D721Med (cell line): ENCODE results near the gene ADSS1.

Experiments used
- DNase-seq: peaks from one replicate; pipeline ENCODE4 v3.0.0; 2011; ENCODE audit warnings: low spot score; ENCODE audit not compliant: insufficient read length
- FAIRE-seq: peaks from 2 replicates; lab custom pipeline; 2011; peaks lifted over from hg19 to GRCh38; lab: Jason Lieb, UNC
- TF ChIP-seq, protein P1 (sequence below): IDR thresholded peaks from 2 replicates; pipeline ENCODE4 v1.5.1; 2012; ENCODE audit warnings: mild to moderate bottlenecking, control low read depth; ENCODE audit not compliant: insufficient read depth; ENCODE audit errors: missing control alignments

The ADSS1 gene

DNA sequence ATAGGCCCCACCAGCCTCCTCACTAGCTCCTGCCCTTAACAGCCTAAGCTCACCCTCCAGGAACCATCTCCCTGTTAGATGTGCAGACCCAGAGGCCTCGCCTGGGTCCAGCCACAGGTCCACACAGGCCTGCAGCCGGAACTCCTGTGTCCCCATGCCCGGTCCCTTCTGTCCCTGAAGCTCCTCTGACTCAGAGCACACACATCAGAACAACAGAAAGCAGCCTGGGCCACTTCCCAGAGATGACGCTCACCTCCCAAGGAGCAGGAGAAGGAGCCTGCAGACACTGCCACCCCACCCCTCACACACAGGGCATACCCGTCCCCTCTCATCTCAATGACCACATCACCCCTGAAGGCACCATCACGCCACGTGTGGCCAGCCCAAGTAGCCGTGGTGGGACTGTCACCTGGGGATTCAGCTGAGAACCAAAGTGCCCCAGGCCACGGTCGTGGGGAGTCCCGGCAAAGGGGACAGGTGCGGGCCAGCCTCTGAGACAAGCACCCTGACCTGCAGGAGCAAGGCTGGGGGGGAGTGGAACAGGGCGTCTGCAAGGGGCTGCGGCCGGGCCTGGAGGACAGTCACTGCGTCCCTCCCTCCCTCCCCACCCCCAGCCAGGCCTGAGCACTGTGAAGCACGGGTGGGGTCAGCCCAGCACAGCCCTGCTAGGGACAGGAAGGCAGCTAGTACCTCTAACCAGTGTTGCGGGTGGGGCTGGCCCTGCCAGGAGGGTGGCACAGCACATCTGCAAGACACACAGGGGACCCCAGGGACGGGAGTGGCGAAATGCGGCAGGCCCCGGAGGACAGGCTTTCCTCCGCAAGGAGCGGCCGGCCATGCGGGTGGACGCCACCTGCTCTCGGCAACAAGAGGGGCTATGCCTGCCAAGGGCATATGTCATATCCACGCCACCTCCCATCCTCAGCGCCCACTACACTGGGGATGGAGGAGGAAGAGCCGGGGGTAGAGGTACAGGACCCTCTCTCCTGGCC is 66.0 kb downstream of the ADSS1 start:
- FAIRE-seq (no peak), DNase-seq (no peak)
- TF ChIP-seq, protein P1, sequence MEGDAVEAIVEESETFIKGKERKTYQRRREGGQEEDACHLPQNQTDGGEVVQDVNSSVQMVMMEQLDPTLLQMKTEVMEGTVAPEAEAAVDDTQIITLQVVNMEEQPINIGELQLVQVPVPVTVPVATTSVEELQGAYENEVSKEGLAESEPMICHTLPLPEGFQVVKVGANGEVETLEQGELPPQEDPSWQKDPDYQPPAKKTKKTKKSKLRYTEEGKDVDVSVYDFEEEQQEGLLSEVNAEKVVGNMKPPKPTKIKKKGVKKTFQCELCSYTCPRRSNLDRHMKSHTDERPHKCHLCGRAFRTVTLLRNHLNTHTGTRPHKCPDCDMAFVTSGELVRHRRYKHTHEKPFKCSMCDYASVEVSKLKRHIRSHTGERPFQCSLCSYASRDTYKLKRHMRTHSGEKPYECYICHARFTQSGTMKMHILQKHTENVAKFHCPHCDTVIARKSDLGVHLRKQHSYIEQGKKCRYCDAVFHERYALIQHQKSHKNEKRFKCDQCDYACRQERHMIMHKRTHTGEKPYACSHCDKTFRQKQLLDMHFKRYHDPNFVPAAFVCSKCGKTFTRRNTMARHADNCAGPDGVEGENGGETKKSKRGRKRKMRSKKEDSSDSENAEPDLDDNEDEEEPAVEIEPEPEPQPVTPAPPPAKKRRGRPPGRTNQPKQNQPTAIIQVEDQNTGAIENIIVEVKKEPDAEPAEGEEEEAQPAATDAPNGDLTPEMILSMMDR = no peak

DNA sequence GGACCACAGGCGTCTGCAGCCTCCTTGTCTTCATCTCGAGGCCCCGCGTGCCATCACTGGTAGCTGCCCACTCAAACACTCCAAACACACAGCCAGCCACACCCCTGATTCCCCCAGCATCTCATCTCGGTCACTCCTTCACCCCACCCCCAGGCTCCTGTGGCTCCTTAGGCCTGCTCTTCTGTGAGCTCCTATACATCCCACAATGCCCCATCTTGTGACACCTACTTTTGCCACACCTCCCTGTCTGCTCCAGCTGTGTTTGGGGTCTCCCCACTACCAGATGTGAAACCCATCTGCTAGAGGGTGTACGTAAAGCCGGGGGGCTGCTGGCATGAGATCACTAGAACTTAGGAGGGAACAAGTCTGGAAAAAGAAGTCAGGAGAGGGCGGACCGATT is 67.4 kb downstream of the ADSS1 start:
- no peak for FAIRE-seq
- no peak for DNase-seq
- TF ChIP-seq, protein P1 = no peak

DNA sequence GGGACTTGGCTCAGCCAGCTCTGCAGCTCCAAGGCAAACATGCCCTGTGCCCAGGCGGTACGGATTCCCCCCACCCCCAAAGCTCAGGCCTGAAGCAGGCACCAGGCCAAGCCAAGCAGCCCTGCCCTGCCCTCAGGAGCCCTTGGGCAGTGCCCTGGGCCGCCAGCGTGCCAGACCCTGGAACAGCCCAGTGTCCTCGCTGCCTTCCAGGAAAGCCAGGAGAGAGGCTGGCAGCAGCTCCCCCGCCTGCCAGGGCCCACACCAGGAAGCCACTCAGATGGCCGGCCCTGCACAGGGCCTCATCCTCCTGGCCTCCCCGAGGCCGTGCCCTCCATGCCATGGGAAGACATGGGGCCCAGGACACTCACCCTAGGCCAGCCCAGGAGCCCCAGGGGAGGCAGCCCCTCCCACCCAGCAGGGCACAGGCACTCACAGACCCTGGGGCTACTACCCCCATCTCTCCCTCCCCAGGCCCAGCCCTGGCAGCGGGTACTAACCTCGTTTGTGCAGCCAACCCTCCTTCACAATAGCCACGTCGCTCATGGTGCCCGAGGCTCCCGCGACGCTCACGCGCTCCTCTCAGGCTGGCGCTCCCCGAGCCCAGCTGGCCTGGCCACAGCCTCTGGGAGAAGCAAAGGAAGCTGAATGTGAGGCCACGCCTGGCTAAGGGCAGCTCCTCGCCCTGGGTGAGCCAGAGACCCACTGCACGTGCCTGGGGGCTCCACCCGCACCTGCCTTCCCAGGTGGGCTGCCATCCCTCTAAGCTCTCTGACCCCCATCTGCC is 68.3 kb downstream of the ADSS1 start:
- FAIRE-seq (no peak), DNase-seq (no peak)
- TF ChIP-seq, protein P1 = no peak

DNA sequence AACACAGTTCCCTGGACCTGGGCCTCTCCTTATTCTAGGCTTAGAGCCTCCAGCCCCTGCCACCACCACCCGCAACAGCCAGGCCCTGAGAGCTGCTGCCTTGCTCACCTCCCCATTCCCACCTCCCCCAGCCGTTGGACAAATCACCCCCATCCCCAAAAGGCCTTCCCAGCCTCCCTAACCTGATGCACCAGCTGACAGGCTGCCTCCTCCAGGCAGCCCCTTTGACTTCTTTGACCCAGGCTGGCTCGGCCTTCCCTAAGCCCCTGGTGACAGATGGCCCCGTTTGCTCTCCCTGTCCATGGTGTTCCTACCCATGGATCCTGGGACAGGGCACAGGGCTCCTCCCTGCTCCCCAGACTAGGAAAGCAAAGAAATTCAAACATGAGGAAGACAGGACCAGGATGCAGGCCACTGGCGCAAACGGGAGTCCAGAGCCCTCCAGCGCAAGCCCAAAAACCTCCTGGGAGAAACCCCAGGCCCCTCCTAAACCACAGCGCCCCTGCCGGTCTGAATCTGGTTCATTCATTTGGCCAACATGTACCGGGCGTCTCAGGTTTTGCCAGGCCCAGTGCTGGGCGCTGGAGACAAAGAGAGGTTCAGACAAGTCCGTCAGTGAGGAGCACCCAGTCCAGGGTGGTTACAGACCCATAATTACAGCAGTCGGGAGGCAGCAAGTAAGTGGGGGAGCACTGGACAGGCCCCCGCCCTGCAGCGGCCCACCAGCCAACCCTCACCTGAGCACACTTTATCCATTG is 69.1 kb downstream of the ADSS1 start:
- no peak for DNase-seq
- no peak for FAIRE-seq
- TF ChIP-seq, protein P1 = no peak

DNA sequence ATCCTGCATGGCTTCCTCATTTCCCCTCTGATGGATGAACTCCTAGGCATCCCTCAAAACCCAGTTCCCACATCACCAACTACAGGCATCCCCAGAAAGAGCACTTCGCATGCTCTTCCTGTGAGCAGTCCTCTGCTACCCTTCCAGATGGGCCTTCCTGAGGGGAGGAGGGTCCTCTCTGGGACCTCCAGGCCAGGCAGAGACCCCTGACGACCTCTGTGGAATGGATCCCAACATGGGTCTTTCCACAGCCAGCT is 69.6 kb downstream of the ADSS1 start:
- no peak for DNase-seq
- TF ChIP-seq, protein P1 = no peak
- FAIRE-seq = no peak

DNA sequence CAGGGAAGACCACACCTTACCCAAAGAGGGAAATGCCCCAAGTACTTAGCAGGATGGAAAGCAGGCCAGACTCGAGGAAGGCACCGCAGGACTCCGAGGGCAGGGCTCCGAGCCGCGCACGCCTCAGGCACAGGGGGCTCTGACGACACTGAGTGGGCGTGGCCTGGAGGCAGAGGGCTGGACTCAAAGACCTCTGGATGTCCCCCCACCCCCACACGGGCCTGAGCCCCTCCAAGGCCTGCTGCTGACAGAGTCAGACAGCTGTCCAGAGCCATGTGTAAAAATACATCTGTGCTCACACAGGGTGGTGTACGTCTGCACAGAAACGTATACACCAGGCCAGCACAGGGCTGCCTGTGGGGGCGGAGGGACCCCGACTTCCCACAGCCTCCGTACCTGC is 70.1 kb downstream of the ADSS1 start:
- TF ChIP-seq, protein P1 = no peak
- FAIRE-seq = no peak
- DNase-seq = no peak
